Measurements from ENCODE around the gene PCNT. TPM values are rescaled to one million over a fixed set of nuclear protein-coding genes. Genes with fewer than 3 reads are reported as not detected.

PCNT gene
- total and polyA plus RNA-seq, 2 donors (not counting 1 experiment from before 2014, with no cell fraction given), result 20.3 to 58.1 TPM

DNA sequence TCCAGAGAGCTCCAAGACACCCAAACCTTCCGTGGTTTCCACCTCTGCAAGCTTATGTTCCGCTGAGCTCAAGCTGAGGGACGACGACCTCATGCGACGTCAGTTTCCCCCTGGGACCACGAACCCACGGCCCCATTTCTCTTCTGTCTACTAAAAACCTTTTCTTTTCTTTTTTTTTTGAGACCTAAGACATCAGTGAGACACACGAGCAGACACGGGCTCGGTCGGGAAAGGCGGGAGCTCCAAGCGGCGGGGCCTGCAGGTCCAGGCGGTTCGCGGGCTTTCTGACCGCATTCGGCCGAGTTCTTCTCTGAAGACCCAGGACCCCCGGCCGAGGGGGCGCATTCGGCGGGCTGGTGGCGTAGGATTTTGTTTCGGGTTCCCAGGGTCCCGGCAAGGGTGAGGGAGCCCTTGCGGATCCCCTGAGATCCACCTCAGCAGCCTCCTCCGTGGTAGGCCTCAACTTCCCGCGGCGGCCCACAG, 688 bp upstream of the PCNT start:
- no peak for TF ChIP-seq CTCF (IDR thresholded peaks at IDR 0.05)
- TF ChIP-seq EZH2 (IDR thresholded peaks at IDR 0.05; ENCODE audit: borderline replicate concordance, insufficient read depth, low read depth, low read length, poor library complexity, severe bottlenecking), result no peak
- Histone ChIP-seq H3K27ac (ENCODE audit: low read length in 2 of 2) (peak overlapping the region in 1 of 2 donors; percentile 95), H3K4me2 (replicated peaks; ENCODE audit: low read depth, low read length, poor library complexity, severe bottlenecking) (peak overlapping the region; percentile 97), H3K4me1 (ENCODE audit: control insufficient read depth in 2 of 2, insufficient read depth in 2 of 2, low read length in 2 of 2) (peaks cover 16 to 23% of the 10 kb centered on the region in 2 donors), H3K9me3 (ENCODE audit: control extremely low read depth in 1 of 3, control insufficient read depth in 2 of 3, insufficient read depth in 1 of 3, low read length in 2 of 3) (no peaks in the 10 kb centered on the region), H3K36me3 (replicated peaks in 1 of 2; ENCODE audit: control extremely low read depth in 1 of 2, control insufficient read depth in 1 of 2, extremely low read depth in 1 of 2, insufficient read depth in 2 of 2, low read length in 1 of 2) (peaks cover 0 to 2% of the 10 kb centered on the region in 2 experiments), H3K9ac (ENCODE audit: low read length) (peak overlapping the region; percentile 87), H3K79me2 (ENCODE audit: control insufficient read depth, insufficient read depth, low read length) (peaks cover 30% of the 10 kb centered on the region), H3K27me3 (replicated peaks in 1 of 4; ENCODE audit: control extremely low read depth in 1 of 4, control insufficient read depth in 3 of 4, insufficient read depth in 4 of 4, low read length in 3 of 4) (peaks cover 0 to 3% (median 0%) of the 10 kb centered on the region in 4 experiments), H2AFZ (ENCODE audit: insufficient read depth, low read depth, low read length, poor library complexity, severe bottlenecking) (peak overlapping the region; percentile 93), H4K20me1 (ENCODE audit: control insufficient read depth, insufficient read depth, low read length, poor library complexity, severe bottlenecking) (no peaks in the 10 kb centered on the region), H3K4me3 (ENCODE audit: control extremely low read depth in 1 of 5, extremely low read depth in 1 of 5, insufficient read depth in 1 of 5, low read depth in 2 of 5, low read length in 4 of 5) (peak overlapping the region; percentile 54 to 100 (median 95))
- CTCF ChIA-PET, result interaction anchor here (0.7 kb wide), 1 partner anchor 19 kb away, joined by 3 read pairs; no protein-coding TSS in a partner anchor
- DNase-seq, result no peak
- under 1% methylated on average over 34 of the region's 34 CpGs for WGBS (ENCODE audit: insufficient coverage)
- Mint-ChIP-seq H3K4me3 (peak overlapping the region; percentile 88), H3K27ac (peak overlapping the region; percentile 59), H3K9me3 (ENCODE audit: insufficient read depth) (no peaks in the 10 kb centered on the region), H3K27me3 (no peaks in the 10 kb centered on the region), H3K4me1 (peaks cover 24% of the 10 kb centered on the region)
- POLR2A ChIA-PET, result no interaction called here
- ATAC-seq (ENCODE audit: low read depth), result no peak
- intact Hi-C loops (cut with micrococcal nuclease), result no loop called here

DNA sequence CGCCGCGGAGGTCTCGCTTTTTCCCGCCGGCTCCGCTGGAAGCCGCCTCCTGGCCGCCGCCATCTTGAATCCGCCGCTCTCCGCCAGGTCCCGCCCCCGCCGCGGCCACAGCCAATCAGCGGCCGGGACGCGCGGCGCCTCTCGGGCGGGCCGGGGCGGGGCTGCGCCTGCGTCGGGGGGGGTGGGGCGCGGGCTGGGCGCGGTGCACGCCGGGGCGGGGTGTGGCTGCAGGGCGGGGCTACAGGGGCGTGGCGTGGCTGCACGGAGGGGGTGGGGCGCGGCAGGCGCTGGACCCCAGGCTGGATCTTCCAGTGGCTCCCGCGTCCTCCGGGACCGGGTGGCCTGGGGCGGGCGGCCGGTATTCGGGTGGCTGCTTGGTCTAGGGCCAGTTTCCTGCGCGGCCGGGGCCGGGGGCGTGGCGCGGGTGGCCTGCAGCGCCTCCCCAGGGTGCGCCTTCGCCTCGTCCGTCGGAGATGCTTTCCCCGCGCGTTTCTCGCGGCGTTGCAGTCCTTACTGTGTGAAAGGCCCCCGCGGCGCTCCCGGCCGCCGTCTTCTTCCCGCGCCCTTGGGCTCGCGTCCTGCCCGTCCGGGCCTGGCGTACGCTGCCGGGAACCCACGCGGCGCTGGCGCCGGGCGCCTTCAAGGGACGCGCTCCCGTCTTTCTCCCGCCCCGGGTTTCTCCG, 575 bp downstream of the PCNT start:
- Histone ChIP-seq H3K36me3 (replicated peaks in 1 of 2; ENCODE audit: control extremely low read depth in 1 of 2, control insufficient read depth in 1 of 2, extremely low read depth in 1 of 2, insufficient read depth in 2 of 2, low read length in 1 of 2) (peaks cover 0 to 2% of the 10 kb centered on the region in 2 experiments), H3K4me1 (ENCODE audit: control insufficient read depth in 2 of 2, insufficient read depth in 2 of 2, low read length in 2 of 2) (peaks cover 16 to 23% of the 10 kb centered on the region in 2 donors), H3K9ac (ENCODE audit: low read length) (peak overlapping the region; percentile 87), H3K79me2 (ENCODE audit: control insufficient read depth, insufficient read depth, low read length) (peaks cover 29% of the 10 kb centered on the region), H3K27me3 (replicated peaks in 1 of 4; ENCODE audit: control extremely low read depth in 1 of 4, control insufficient read depth in 3 of 4, insufficient read depth in 4 of 4, low read length in 3 of 4) (peaks cover 0 to 3% (median 0%) of the 10 kb centered on the region in 4 experiments), H2AFZ (ENCODE audit: insufficient read depth, low read depth, low read length, poor library complexity, severe bottlenecking) (peak overlapping the region; percentile 93), H3K9me3 (ENCODE audit: control extremely low read depth in 1 of 3, control insufficient read depth in 2 of 3, insufficient read depth in 1 of 3, low read length in 2 of 3) (no peaks in the 10 kb centered on the region), H3K4me3 (ENCODE audit: control extremely low read depth in 1 of 5, extremely low read depth in 1 of 5, insufficient read depth in 1 of 5, low read depth in 2 of 5, low read length in 4 of 5) (peak overlapping the region; percentile 26 to 100 (median 95)), H3K4me2 (replicated peaks; ENCODE audit: low read depth, low read length, poor library complexity, severe bottlenecking) (peak overlapping the region; percentile 97), H3K27ac (ENCODE audit: low read length in 2 of 2) (peak overlapping the region; percentile 95 to 96), H4K20me1 (ENCODE audit: control insufficient read depth, insufficient read depth, low read length, poor library complexity, severe bottlenecking) (no peaks in the 10 kb centered on the region)
- H3K27me3 Mint-ChIP-seq, result no peaks in the 10 kb centered on the region
- H3K4me3 Mint-ChIP-seq, result peak overlapping the region; percentile 88
- CTCF ChIA-PET, result interaction anchor here (0.6 to 1.6 kb wide), 3 partner anchors 31 to 40 kb away, joined by 3 to 5 read pairs (median 3); partner anchors contain the start of gene MCM3AP
- peak overlapping the region; percentile 95 for H3K27ac Mint-ChIP-seq
- POLR2A ChIA-PET, result no interaction called here
- H3K4me1 Mint-ChIP-seq, result peaks cover 24% of the 10 kb centered on the region
- intact Hi-C loops (cut with micrococcal nuclease), result loop anchor here (1.0 to 2.0 kb wide), 5 partner anchors 38 to 182 kb away; partner anchors contain the start of genes DIP2A, LSS, SPATC1L and YBEY
- TF ChIP-seq EZH2 (IDR thresholded peaks at IDR 0.05; ENCODE audit: borderline replicate concordance, insufficient read depth, low read depth, low read length, poor library complexity, severe bottlenecking) (no peak), CTCF (IDR thresholded peaks at IDR 0.05) (peak; percentile 27)
- no peaks in the 10 kb centered on the region for H3K9me3 Mint-ChIP-seq (ENCODE audit: insufficient read depth)
- peak; percentile 92 for DNase-seq
- WGBS (ENCODE audit: insufficient coverage), result under 1% methylated on average over 98 of the region's 98 CpGs
- peak; percentile 77 for ATAC-seq (ENCODE audit: low read depth)

All from B cell (primary cell).